Fibroblast of the aortic adventitia (primary cell): ENCODE data around the gene MAP4K4. TPM values are rescaled to one million over a fixed set of nuclear protein-coding genes. Genes with fewer than 3 reads are reported as not detected.
"Not testable (repeated sequence)": the region's sequence is repeated elsewhere in the genome, so short reads cannot be mapped to it uniquely, and the experiment has no call there.

ENCODE experiments used
- DNase-seq: peaks from one replicate; pipeline ENCODE4 v3.0.0-alpha.2; 2010; ENCODE audit warnings: low read depth
- H3K4me3 ChIP-seq: 2 replicates; pipeline ENCODE4 v1.5.1; 2011; ENCODE audit warnings: low read depth, mild to moderate bottlenecking, control low read depth, low read length, moderate library complexity
- total RNA-seq: library from RNA; depleted of rRNA; stranded (reverse); fragments of >200 nt; gene quantifications from 2 replicates; pipeline ENCODE4 v1.2.3, GENCODE V29; 2012; ENCODE audit warnings: low replicate concordance
- TF ChIP-seq, protein P1 (sequence below): IDR thresholded peaks from 2 replicates; pipeline ENCODE4 v1.5.1; 2011; ENCODE audit warnings: mild to moderate bottlenecking, low read length, control low read depth, inconsistent platforms; ENCODE audit not compliant: insufficient read depth

Gene MAP4K4
- total RNA-seq, 1 donor, result 208 TPM

DNA sequence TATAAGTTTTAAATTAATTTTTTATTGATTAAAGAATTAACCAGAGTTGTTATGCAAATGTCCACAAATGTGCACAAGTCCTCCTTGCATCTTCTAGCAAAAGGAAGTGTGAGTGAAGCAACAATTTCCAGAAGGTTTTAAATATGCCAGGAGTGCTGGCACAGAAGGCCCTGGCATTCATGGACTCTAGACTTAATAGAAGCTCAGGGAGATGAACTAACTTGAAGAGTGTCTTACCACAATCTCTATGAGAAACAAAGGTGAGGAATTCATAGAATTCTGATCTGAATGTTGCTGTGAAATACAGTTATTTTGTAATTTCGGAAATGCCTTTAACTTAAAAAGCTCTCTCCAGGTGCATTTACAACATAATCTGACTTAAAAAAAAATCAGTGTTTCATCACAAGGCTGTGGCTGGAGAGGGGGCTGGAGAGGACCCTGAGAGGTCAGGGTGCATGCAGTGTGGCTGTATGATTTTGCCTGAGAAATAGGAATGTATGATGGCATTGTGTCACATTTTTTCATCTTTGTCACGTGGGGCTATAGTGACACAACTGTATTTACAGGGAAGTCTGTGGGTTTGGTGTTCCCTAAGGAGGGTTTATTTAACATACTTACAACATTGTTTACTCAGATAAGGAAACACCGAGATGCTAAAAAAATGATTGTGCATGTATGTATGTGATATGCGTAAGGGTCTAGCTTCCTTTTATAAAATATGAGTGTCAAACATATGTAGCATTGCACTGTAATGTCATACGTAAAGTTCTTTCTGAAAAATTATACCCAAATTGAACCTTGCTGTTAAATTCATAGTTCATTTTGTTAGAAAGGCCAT lies 66.2 kb downstream of the MAP4K4 start:
- TF ChIP-seq, protein P1, sequence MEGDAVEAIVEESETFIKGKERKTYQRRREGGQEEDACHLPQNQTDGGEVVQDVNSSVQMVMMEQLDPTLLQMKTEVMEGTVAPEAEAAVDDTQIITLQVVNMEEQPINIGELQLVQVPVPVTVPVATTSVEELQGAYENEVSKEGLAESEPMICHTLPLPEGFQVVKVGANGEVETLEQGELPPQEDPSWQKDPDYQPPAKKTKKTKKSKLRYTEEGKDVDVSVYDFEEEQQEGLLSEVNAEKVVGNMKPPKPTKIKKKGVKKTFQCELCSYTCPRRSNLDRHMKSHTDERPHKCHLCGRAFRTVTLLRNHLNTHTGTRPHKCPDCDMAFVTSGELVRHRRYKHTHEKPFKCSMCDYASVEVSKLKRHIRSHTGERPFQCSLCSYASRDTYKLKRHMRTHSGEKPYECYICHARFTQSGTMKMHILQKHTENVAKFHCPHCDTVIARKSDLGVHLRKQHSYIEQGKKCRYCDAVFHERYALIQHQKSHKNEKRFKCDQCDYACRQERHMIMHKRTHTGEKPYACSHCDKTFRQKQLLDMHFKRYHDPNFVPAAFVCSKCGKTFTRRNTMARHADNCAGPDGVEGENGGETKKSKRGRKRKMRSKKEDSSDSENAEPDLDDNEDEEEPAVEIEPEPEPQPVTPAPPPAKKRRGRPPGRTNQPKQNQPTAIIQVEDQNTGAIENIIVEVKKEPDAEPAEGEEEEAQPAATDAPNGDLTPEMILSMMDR, result no peak
- no peak overlapping the region for H3K4me3 ChIP-seq
- DNase-seq, result no peak

DNA sequence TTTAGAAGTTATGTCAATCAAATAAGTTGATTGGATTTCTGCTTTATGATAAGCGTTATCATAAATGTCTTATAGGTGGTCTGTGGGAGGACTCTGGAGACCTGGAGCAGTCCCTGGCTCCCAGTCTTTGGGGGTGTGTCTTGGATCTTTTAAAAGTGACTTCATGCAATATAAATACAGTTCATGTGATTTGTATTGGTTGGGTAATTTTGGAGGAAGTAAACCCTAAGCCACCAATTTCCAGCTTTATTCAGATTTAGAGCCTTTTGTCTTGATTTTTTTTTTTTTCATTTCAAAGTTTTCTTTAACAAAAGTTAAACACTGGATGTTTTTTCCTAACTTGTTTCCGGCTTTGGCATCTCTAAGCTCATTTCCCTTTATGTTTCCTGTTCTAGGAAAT lies 68.8 kb downstream of the MAP4K4 start:
- TF ChIP-seq, protein P1, result no peak
- DNase-seq, result no peak
- H3K4me3 ChIP-seq, result peak overlapping the region; percentile 7

DNA sequence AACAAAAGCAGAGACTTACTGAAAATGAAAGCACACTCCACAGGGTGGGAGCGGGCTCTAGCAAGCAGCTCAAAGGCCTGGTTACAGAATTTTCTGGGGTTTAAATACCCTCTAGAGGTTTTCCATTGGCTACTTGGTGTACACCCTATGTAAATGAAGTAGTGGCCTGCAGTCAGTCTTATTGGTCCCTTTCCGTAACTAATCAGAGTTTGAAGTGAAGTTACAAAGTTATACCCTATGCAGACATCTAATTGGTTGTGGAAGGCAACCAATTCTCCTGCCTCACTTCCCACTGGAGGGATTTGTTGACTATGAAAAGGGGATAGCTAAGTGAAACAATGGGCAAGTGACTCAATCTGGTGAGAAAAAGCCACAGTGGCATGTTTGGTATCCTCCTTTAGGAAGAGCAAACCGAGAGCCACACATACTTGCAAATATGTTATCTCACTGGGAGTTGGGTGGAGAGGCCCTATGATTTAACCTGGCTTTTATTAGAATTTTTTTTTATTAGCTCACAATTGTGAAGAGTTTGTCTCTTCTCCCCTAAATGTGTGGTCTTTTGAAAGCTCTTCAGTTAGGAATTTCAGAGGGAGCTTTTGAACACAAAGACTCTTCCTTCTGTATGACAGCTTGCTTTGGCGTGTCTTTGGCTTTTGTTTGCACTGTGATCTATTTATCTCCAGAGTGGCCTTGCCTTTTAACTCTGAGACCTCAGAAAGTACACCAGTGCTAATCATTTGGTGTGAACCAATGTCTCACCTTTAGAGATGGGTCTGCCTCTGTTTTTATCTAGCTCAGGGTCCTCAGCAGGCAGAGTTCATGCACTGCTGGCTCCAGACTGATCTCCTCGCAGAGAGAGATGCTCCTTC lies 69.6 kb downstream of the MAP4K4 start:
- TF ChIP-seq, protein P1, result no peak
- peak; percentile 96 for DNase-seq
- H3K4me3 ChIP-seq, result peak overlapping the region; percentile 7

DNA sequence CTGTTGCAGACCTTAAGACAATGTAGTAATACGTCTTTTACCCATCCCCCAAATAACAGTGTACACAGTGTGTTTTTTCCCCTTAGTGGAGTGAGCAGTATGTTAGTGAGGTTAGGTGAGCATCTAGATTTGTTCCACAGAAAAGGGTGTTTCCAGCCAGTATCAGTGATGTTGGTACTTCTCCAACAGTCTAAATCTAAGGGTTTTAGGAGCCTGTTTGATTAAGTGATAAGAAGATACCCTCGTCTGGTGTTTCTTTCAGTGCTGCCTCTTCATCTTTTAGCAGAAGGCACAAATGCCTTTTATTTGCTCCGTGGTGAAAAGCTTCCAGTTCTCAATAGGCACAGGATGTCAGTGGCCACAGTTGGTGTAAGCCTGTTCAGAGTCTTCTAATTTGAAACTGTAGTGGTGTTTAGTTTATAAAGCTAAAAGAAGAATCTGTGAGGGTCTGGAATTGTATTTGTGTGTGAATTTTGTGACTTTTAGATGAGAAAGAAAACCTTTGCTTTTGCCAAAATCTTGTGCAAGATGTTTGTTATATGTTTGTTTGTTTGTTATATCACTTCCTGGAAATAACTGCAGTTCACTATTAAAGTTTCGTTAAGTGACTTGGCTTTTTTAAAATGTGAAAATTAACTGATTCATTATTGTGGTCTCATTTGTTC lies 71.2 kb downstream of the MAP4K4 start:
- DNase-seq, result no peak
- H3K4me3 ChIP-seq, result no peak overlapping the region
- TF ChIP-seq, protein P1, result no peak

DNA sequence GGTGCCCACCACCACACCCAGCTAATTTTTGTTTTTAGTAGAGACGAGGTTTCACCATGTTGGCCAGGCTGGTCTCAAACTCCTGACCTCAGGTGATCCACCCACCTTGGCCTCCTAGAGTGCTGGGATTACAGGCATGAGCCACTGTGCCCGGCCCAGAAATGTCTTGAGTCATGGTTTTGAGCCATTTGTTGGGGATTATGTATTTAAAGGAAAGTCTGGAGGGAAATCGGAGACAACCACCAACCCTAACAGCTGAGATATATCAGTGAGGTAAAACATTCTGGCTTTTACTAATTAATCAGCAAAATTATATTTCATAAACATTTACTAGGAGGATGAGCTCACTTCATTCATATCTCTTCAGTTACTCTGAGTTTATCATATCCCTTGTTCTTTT lies 72.2 kb downstream of the MAP4K4 start:
- not testable (repeated sequence) for H3K4me3 ChIP-seq, DNase-seq

DNA sequence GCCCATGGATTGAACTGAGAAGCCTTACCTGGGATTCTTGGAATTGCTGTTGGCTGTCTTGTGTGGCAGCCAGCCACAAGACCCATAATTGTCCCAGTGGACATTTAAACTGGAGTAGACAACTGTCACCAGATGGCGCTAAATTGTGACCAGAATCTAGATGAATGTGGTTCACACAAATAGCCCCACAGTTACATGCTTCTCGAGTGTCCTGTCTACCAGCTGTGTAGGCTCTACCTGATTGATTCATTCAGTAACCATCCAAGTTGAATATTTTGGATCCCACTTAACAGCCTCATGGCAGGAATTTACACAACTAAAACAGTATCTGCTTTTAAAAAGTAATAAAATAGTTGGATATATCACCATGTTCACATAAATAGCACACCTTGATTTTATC lies 73.2 kb downstream of the MAP4K4 start:
- peak; percentile 48 for DNase-seq
- TF ChIP-seq, protein P1, result no peak
- no peak overlapping the region for H3K4me3 ChIP-seq
